Measurements from ENCODE around the gene CHCT1.

The CHCT1 gene

GRCh38 chr17:60439501-60439900 is 17.2 kb downstream of the CHCT1 start:
- no peak for DNase-seq (ENCODE audit: low read depth in 2 of 3, low spot score in 1 of 3)

DNA sequence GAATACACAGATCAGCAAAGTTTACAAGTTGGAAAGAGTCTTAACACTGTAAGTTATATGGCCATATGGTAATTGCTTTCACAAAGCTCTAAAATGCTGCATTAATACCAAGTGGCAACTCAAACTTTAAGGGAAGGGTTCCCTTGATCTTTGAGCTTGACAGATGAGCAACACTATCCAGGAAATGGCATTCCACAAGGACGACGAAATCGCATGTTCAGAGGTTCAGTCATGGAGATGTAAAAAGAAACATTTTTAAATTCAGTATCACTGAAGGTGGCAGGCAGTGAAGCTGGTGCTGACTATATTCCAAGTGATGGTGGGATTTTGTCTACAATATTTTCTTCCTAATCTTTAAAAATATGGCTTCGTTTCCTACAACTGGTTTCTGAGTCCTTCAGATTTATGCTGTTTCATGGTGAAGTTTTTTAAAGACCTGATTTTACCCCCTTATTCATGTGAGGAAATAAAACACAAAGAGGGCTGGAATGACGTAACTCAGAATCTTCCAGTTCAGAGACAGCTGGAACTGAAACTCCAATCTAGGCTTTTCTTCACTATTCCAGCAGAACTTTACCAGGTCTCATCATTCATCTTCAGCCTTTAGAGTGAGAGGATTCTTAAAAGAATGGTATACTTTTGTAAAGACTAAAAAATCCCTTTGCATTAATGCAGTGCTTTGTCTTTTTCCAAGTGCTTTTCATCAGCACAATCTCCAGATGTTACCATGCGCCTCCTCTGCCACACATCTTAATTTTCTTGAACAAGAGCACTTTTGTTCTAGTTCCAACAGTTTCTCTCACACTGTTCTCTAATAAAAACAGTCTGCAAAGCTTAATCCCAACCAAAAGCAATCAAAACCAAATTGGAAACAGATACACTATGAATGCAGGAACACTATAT is 20.2 kb downstream of the CHCT1 start:
- DNase-seq (ENCODE audit: low read depth in 2 of 3, low spot score in 1 of 3) = no peak

DNA sequence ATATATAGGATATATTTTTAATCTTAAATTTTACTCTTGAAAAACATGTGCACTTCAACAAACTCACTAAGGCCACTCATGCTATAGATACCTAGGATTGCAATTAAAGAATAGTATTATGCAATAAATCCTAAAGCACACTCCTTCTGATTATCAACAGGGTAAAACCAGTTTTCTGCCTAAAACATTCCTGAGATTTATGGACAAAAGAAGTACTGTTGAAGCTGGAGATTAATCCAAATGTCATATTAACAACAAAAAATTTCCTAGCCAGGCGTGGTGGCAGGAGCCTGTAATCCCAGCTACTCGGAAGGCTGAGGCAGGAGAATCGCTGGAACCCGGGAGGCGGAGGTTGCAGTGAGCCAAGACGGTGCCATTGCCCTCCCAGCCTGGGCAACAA is 21.4 kb downstream of the CHCT1 start:
- DNase-seq (ENCODE audit: low read depth in 2 of 3, low spot score in 1 of 3) = no peak

- DNase-seq (ENCODE audit: low read depth in 2 of 3, low spot score in 1 of 3) = no peak
These were observed 22.9 kb downstream of the CHCT1 start for GRCh38 chr17:60445144-60445543.

GRCh38 chr17:60447375-60447774 is 25.1 kb downstream of the CHCT1 start:
- DNase-seq (ENCODE audit: low read depth in 2 of 3, low spot score in 1 of 3) = no peak

GRCh38 chr17:60451071-60451470 is 28.8 kb downstream of the CHCT1 start:
- no peak for DNase-seq (ENCODE audit: low read depth in 2 of 3, low spot score in 1 of 3)

DNA sequence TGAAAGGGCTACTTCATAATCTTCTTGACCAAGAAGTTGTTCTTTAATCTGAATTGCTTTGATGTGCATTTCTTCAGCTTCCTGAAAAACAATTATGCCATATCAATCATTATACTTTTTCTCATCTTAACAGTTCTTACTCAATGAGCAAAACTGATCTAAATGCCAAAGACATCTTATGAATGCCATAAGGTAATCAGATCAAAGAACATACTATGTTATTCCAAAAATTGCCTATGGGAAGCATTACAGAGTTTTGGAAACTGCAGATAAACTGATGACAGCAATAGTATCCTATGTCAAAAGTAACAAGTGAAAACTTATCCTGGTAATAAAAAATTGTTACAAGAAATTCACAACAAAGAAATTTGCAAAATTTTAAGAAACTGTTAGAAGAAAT is 29.7 kb downstream of the CHCT1 start:
- DNase-seq (ENCODE audit: low read depth in 2 of 3, low spot score in 1 of 3) = no peak

GRCh38 chr17:60455378-60455777 is 33.1 kb downstream of the CHCT1 start:
- no peak for DNase-seq (ENCODE audit: low read depth in 2 of 3, low spot score in 1 of 3)

GRCh38 chr17:60457148-60457547 is 34.9 kb downstream of the CHCT1 start:
- DNase-seq (ENCODE audit: low read depth in 2 of 3, low spot score in 1 of 3) = no peak

DNA sequence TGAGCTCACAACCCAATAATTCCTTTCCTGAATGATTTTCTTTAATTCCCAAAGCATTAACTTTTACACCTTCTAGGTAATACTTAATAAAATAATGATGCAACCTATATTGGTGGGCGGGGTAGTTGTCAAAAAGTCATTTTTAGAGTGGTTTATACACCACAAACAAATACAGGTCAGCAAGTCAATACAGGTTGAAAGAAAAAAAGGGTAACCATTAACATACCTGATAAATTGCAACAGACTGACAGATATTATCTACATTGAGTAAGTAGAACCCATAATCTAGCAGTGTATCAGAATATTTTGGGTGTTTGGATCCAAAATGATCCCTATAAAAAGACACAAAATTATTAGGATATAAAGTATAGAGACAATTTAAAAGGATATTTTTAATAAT is 39.3 kb downstream of the CHCT1 start:
- DNase-seq (ENCODE audit: low read depth in 2 of 3, low spot score in 1 of 3) = no peak

DNA sequence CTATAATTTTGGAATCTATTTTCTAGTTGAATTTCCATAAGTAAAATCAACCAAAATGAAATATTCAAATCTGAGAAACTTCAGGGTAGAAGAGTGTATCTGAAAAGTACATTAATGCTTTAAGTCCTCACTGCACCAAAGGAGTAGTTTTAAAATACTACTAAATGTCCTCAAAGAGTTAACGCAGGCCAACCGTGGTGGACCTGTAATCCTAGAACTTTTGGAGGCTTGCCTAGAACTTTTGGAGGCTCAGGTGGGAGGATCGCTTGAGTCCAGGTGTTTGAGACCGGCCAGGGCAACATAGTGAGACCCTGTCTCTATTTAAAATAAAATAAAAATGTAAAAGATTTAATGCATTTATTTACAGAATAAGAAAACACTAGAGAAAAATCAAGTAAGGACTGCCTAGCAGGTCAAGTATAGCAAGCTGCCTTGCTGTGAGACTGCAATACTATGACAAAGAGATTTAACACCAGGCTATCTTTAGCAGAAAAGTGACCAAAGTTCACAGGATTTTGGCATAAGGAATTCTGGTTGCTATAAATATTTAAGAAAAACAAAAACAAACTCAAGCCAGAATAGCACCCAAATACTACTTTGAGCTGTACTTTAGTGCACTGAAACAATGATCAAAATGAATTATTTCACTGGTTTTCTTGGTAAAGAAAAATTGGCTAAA is 41.0 kb downstream of the CHCT1 start:
- DNase-seq (ENCODE audit: low read depth in 2 of 3, low spot score in 1 of 3) = no peak

DNA sequence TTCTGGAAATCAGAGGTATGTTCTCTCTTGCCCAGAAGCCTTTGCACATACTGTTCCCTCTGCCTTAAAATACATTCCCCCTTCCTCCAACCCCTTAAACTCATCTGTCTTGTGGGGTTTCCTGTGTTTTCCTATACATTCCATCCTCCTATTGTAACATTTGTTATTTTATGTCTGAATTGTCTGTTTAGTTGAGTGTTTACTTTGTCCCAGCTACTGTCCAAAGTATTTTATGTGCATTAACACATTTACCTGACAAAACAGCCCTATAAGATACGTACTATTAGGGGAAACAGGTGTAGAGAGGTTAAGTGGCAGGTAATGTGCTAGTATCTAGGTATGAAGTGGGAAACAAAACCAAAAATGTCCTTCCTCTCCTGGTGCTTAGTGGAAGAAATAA is 42.1 kb downstream of the CHCT1 start:
- DNase-seq (ENCODE audit: low read depth in 2 of 3, low spot score in 1 of 3) = no peak

GRCh38 chr17:60468371-60468770 is 46.1 kb downstream of the CHCT1 start:
- no peak for DNase-seq (ENCODE audit: low read depth in 2 of 3, low spot score in 1 of 3)

- no peak for DNase-seq (ENCODE audit: low read depth in 2 of 3, low spot score in 1 of 3)
These were observed 49.2 kb downstream of the CHCT1 start for GRCh38 chr17:60471451-60471850.

- no peak for DNase-seq (ENCODE audit: low read depth in 2 of 3, low spot score in 1 of 3)
These were observed 50.2 kb downstream of the CHCT1 start for GRCh38 chr17:60472449-60472848.

- DNase-seq (ENCODE audit: low read depth in 2 of 3, low spot score in 1 of 3) = no peak
These were observed 51.5 kb downstream of the CHCT1 start for GRCh38 chr17:60473788-60474187.
